ENCODE results near the gene RBMS3.
"Not testable (repeated sequence)": the region's sequence is repeated elsewhere in the genome, so short reads cannot be mapped to it uniquely, and the experiment has no call there.

Gene RBMS3

GRCh38 chr3:29313981-29314726, 33.3 kb downstream of the RBMS3 start:
- DNase-seq: no peak

- DNase-seq: no peak
These were observed 33.8 kb downstream of the RBMS3 start for GRCh38 chr3:29314727-29315088.

- no peak for DNase-seq
These were observed 36.8 kb downstream of the RBMS3 start for GRCh38 chr3:29317659-29318173.

GRCh38 chr3:29318251-29318650, 37.4 kb downstream of the RBMS3 start:
- no peak for DNase-seq

GRCh38 chr3:29319262-29319661, 38.4 kb downstream of the RBMS3 start:
- DNase-seq: no peak

- no peak for DNase-seq
These were observed 38.9 kb downstream of the RBMS3 start for GRCh38 chr3:29319798-29320197.

- no peak for DNase-seq
These were observed 41.7 kb downstream of the RBMS3 start for GRCh38 chr3:29322586-29322985.

GRCh38 chr3:29324180-29324651, 43.3 kb downstream of the RBMS3 start:
- DNase-seq: no peak

GRCh38 chr3:29326540-29326939, 45.7 kb downstream of the RBMS3 start:
- DNase-seq: not testable (repeated sequence)

- DNase-seq: no peak
These were observed 49.4 kb downstream of the RBMS3 start for GRCh38 chr3:29329986-29330890.

- DNase-seq: no peak
These were observed 50.2 kb downstream of the RBMS3 start for GRCh38 chr3:29331035-29331434.

GRCh38 chr3:29331456-29332194, 50.8 kb downstream of the RBMS3 start:
- DNase-seq: no peak

- DNase-seq: no peak
These were observed 51.3 kb downstream of the RBMS3 start for GRCh38 chr3:29332195-29332637.

- no peak for DNase-seq
These were observed 52.7 kb downstream of the RBMS3 start for GRCh38 chr3:29333576-29333975.

GRCh38 chr3:29334706-29335105, 53.8 kb downstream of the RBMS3 start:
- no peak for DNase-seq

- DNase-seq: peak; percentile 87
These were observed 54.6 kb downstream of the RBMS3 start for GRCh38 chr3:29335438-29335837.

GRCh38 chr3:29335943-29336342, 55.1 kb downstream of the RBMS3 start:
- no peak for DNase-seq

GRCh38 chr3:29337565-29337964, 56.7 kb downstream of the RBMS3 start:
- DNase-seq: no peak

GRCh38 chr3:29338377-29338776, 57.5 kb downstream of the RBMS3 start:
- no peak for DNase-seq

GRCh38 chr3:29339016-29339833, 58.4 kb downstream of the RBMS3 start:
- DNase-seq: no peak

GRCh38 chr3:29344154-29344553, 63.3 kb downstream of the RBMS3 start:
- no peak for DNase-seq

- DNase-seq: no peak
These were observed 64.1 kb downstream of the RBMS3 start for GRCh38 chr3:29344935-29345334.

All from NCI-H446 treated with DMSO at 0.1 percent for 48 hours (cell line).